Measurements from ENCODE around the gene CNTNAP2.
A peak's percentile ranks its signal among the peaks of the same experiment; 100 is the strongest.

Gene CNTNAP2

DNA sequence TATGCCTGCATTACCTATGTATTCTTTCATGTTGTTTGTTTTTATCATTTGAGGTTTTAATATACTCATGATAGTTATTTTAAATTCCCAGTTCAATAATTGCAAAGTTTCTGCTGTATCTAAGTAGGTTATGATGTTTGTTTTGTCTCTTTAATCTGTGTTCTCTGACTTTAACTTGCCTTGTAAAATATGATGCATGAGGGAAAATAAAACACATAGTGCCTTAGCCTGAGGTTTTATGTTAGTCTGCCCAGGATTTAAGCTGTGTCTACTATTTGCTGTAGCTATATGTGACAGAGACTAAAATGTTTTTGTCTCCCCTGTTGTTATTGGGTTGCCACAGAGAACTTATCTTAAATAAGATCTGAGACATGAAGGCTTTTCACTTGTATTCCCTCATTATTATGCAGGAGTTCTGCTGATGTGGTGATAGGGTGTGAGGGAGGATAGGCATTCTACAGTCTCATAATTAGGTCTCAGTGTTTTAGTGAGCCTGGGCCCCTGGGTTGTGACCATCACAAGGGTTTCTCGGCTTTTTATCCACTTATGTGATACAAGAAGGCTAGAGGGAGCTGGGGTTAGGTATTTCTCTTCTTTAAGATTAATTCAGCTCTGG is 582.5 kb downstream of the CNTNAP2 start:
- ChIA-PET POLR2A (no interaction called here), CTCF (no interaction called here)
- TF ChIP-seq CTBP1 (IDR thresholded peaks at IDR 0.05; ENCODE audit: borderline replicate concordance) (peak; percentile 75), FOXK2 (IDR thresholded peaks at IDR 0.05) (no peak), SP1 (IDR thresholded peaks at IDR 0.05) (no peak), FOXA1 (IDR thresholded peaks at IDR 0.05) (peak; percentile 73), NFRKB (IDR thresholded peaks at IDR 0.05) (no peak), ELF4 (IDR thresholded peaks at IDR 0.05) (no peak)
- TF ChIP-seq, protein P1, sequence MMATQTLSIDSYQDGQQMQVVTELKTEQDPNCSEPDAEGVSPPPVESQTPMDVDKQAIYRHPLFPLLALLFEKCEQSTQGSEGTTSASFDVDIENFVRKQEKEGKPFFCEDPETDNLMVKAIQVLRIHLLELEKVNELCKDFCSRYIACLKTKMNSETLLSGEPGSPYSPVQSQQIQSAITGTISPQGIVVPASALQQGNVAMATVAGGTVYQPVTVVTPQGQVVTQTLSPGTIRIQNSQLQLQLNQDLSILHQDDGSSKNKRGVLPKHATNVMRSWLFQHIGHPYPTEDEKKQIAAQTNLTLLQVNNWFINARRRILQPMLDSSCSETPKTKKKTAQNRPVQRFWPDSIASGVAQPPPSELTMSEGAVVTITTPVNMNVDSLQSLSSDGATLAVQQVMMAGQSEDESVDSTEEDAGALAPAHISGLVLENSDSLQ (IDR thresholded peaks at IDR 0.05) = peak; percentile 59
- DNase-seq (ENCODE audit: extremely low spot score) = peak; percentile 21

DNA sequence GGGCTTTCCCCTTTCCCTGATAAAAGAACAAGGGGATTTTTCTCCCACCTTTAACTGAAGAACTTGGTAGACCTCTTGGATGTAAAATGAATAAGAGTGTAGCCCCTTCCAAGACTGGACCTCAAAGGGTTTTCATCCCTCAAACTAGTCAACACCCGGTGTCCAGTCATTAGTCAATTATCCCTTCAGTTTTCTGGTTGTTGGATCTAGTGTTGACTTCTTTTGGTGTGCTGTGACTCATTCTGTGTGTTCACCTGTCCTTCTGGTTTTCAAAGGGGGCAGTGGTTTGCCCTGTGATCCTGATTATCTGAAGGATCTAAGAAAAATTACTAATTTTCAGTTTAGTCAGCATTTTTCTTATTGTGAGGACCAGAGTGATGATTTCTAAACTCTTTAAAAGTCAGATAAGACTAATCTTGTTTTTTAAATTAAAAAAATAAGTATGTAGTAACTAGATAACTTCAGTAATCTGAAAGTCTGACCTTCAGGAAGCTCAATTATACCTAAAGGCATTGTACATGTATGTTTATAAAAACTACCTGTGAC is 583.5 kb downstream of the CNTNAP2 start:
- ChIA-PET CTCF (no interaction called here), POLR2A (no interaction called here)
- TF ChIP-seq FOXK2 (IDR thresholded peaks at IDR 0.05) (no peak), BHLHE40 (IDR thresholded peaks at IDR 0.05; ENCODE audit: borderline replicate concordance) (no peak), ARNT (IDR thresholded peaks at IDR 0.05) (no peak), HDGF (IDR thresholded peaks at IDR 0.05; ENCODE audit: borderline replicate concordance) (no peak), ZNF384 (IDR thresholded peaks at IDR 0.05) (no peak), FOXM1 (IDR thresholded peaks at IDR 0.05; ENCODE audit: borderline replicate concordance) (no peak), SUZ12 (IDR thresholded peaks at IDR 0.05) (no peak), FOXA1 (IDR thresholded peaks at IDR 0.05) (no peak), L3MBTL2 (conservative IDR thresholded peaks at IDR 0.05) (no peak), LEF1 (IDR thresholded peaks at IDR 0.05; ENCODE audit: borderline replicate concordance) (no peak), TARDBP (IDR thresholded peaks at IDR 0.05) (no peak), CTBP1 (IDR thresholded peaks at IDR 0.05; ENCODE audit: borderline replicate concordance) (no peak), SP1 (IDR thresholded peaks at IDR 0.05) (no peak)
- DNase-seq (ENCODE audit: extremely low spot score) = no peak

DNA sequence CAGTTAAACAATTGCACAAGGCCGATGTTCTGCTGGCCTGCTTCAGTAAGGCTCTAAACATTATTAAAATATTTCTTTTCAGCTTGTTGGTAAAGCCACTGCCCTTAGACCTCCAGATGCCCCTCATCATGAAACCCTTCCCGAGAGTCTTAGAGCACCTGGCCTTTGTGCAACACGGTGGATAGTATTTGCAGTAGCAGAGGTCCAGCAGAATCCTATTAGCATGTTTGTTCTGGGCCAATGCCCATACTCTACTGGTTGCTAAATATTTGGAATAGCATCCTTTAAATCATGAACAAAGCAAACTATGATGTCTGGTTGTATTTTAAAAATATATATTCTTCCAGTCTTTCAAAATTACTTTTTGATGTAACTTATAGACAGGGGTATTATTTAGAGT is 584.6 kb downstream of the CNTNAP2 start:
- POLR2A ChIA-PET = no interaction called here
- DNase-seq (ENCODE audit: extremely low spot score) = no peak
- TF ChIP-seq LEF1 (IDR thresholded peaks at IDR 0.05; ENCODE audit: borderline replicate concordance) (no peak), L3MBTL2 (conservative IDR thresholded peaks at IDR 0.05) (no peak), ELF4 (IDR thresholded peaks at IDR 0.05) (no peak), ZNF384 (IDR thresholded peaks at IDR 0.05) (no peak)
- CTCF ChIA-PET = no interaction called here

DNA sequence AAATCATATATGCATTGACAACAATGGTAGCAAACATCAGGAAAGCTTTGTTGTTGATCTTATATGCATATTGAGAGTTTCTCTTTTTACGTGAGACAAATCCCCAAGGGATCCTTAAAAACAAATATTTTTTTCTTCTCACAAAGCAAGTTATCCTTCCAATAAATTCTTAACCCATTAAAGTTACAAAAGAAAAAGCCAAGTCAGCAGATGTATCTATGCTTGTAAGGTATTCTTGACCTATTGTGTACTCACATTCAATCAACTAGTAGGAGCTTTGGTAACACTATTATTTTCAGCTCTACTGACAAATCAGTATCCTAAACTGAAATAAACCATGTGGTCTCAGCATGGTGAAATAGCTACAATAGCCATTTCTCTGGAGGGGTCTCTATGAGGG is 586.3 kb downstream of the CNTNAP2 start:
- TF ChIP-seq CTBP1 (IDR thresholded peaks at IDR 0.05; ENCODE audit: borderline replicate concordance) (no peak), ARNT (IDR thresholded peaks at IDR 0.05) (no peak), ELF4 (IDR thresholded peaks at IDR 0.05) (no peak), SUZ12 (IDR thresholded peaks at IDR 0.05) (no peak), HDGF (IDR thresholded peaks at IDR 0.05; ENCODE audit: borderline replicate concordance) (no peak), NFRKB (IDR thresholded peaks at IDR 0.05) (no peak), FOXM1 (IDR thresholded peaks at IDR 0.05; ENCODE audit: borderline replicate concordance) (no peak), TARDBP (IDR thresholded peaks at IDR 0.05) (no peak), ZNF384 (IDR thresholded peaks at IDR 0.05) (no peak), BHLHE40 (IDR thresholded peaks at IDR 0.05; ENCODE audit: borderline replicate concordance) (no peak), LEF1 (IDR thresholded peaks at IDR 0.05; ENCODE audit: borderline replicate concordance) (no peak), FOXK2 (IDR thresholded peaks at IDR 0.05) (no peak), FOXA1 (IDR thresholded peaks at IDR 0.05) (no peak), L3MBTL2 (conservative IDR thresholded peaks at IDR 0.05) (no peak), SP1 (IDR thresholded peaks at IDR 0.05) (no peak)
- TF ChIP-seq, protein P1 (IDR thresholded peaks at IDR 0.05) = no peak
- DNase-seq (ENCODE audit: extremely low spot score) = no peak
- ChIA-PET POLR2A (no interaction called here), CTCF (interaction anchor here (0.7 kb wide), 1 partner anchor 1781 kb away, joined by 3 read pairs; no protein-coding TSS in a partner anchor)

DNA sequence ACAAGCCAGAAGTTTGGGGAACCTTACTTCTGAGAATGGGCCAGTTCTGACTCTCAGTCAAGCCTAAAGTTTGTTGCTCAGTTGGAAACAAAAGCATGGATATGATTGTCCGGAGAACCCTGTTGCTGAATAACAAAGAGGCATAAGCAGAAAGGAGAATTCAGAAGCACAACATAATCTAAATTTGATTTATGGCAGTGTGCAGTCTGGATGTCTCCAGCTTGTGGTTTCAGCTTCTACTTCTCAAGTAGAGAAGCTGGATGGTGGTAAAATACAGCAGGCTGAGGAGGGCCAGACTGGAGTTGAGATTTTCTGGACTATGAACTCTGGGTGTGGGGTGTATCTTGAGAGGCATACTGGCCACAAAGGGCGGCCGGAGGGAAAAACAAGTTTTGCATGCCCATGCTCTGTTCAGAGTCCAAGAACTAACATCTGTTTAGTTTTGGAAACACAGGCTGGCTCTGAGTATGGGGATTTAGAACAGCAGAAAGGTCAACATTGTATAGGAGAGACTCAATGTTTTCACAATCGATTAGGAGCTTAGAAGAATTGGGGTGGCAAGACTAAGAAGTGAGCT is 592.9 kb downstream of the CNTNAP2 start:
- TF ChIP-seq CTBP1 (IDR thresholded peaks at IDR 0.05; ENCODE audit: borderline replicate concordance) = no peak
- no peak for TF ChIP-seq ZNF384 (IDR thresholded peaks at IDR 0.05)
- TF ChIP-seq FOXK2 (IDR thresholded peaks at IDR 0.05) = no peak
- no peak for TF ChIP-seq L3MBTL2 (conservative IDR thresholded peaks at IDR 0.05)
- no peak for TF ChIP-seq SP1 (IDR thresholded peaks at IDR 0.05)
- TF ChIP-seq BHLHE40 (IDR thresholded peaks at IDR 0.05; ENCODE audit: borderline replicate concordance) = no peak
- TF ChIP-seq LEF1 (IDR thresholded peaks at IDR 0.05; ENCODE audit: borderline replicate concordance) = no peak
- TF ChIP-seq FOXA1 (IDR thresholded peaks at IDR 0.05) = no peak
- no peak for DNase-seq (ENCODE audit: extremely low spot score)
- CTCF ChIA-PET = no interaction called here

DNA sequence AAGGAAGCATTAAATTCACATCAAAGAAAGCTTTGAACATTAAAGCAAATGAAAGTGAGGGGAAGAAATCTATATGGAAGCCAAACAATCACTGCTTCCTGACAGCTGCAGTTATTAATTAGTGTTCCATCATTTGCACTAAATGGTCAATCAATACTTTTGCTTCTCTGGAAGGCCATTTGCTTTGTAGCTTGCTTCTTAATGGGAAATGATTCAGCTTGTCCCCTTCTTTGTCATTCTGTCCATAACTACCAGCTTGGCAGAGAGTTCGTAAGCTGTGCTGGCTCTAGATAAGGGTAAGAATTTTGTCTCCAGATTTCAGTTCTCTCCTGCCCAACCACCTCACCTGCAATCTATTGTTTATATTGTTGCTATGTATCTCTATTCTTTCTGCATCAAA is 596.6 kb downstream of the CNTNAP2 start:
- ChIA-PET CTCF (no interaction called here), POLR2A (no interaction called here)
- no peak for DNase-seq (ENCODE audit: extremely low spot score)
- TF ChIP-seq SP1 (IDR thresholded peaks at IDR 0.05) = no peak
- TF ChIP-seq ELF4 (IDR thresholded peaks at IDR 0.05) = no peak
- TF ChIP-seq SUZ12 (IDR thresholded peaks at IDR 0.05) = no peak
- TF ChIP-seq BHLHE40 (IDR thresholded peaks at IDR 0.05; ENCODE audit: borderline replicate concordance) = no peak
- TF ChIP-seq CTBP1 (IDR thresholded peaks at IDR 0.05; ENCODE audit: borderline replicate concordance) = no peak
- no peak for TF ChIP-seq ARNT (IDR thresholded peaks at IDR 0.05)
- TF ChIP-seq FOXA1 (IDR thresholded peaks at IDR 0.05) = no peak
- no peak for TF ChIP-seq L3MBTL2 (conservative IDR thresholded peaks at IDR 0.05)
- TF ChIP-seq, protein P1 (IDR thresholded peaks at IDR 0.05) = no peak
- TF ChIP-seq FOXM1 (IDR thresholded peaks at IDR 0.05; ENCODE audit: borderline replicate concordance) = no peak
- no peak for TF ChIP-seq HDGF (IDR thresholded peaks at IDR 0.05; ENCODE audit: borderline replicate concordance)
- no peak for TF ChIP-seq NFRKB (IDR thresholded peaks at IDR 0.05)
- TF ChIP-seq LEF1 (IDR thresholded peaks at IDR 0.05; ENCODE audit: borderline replicate concordance) = no peak
- TF ChIP-seq ZNF384 (IDR thresholded peaks at IDR 0.05) = no peak
- no peak for TF ChIP-seq TARDBP (IDR thresholded peaks at IDR 0.05)
- TF ChIP-seq FOXK2 (IDR thresholded peaks at IDR 0.05) = no peak

More for the DNA sequence above, 592.9 kb downstream of the CNTNAP2 start:
- POLR2A ChIA-PET = no interaction called here
